H1 (cell line): ENCODE data around the gene CMBL. TPM values are rescaled to one million over a fixed set of nuclear protein-coding genes. Genes with fewer than 3 reads are reported as not detected.

Experiments used
- HDAC6 ChIP-seq: IDR thresholded peaks from one replicate; pipeline ENCODE4 v1.7.1; 2012; ENCODE audit warnings: low read depth, mild to moderate bottlenecking, inconsistent platforms, low read length, moderate library complexity
- RAD21 ChIP-seq, 2 experiments: IDR thresholded peaks in 1 of 2; conservative IDR thresholded peaks in 1 of 2; 2 replicates each; pipeline ENCODE4 v1.6.1; 2011; ENCODE audit warnings: low read depth in 2 of 2, low read length in 2 of 2, improper control_type of control experiment in 1 of 2, inconsistent platforms in 1 of 2, mild to moderate bottlenecking in 1 of 2, moderate library complexity in 1 of 2
- SIN3A ChIP-seq, 2 experiments: IDR thresholded peaks in 1 of 2; conservative IDR thresholded peaks in 1 of 2; 2 replicates each; pipeline ENCODE4 v1.6.1; 2011 to 2012; ENCODE audit warnings: low read length in 2 of 2, improper control_type of control experiment in 1 of 2, low read depth in 1 of 2, mild to moderate bottlenecking in 1 of 2
- TAF7 ChIP-seq: optimal IDR thresholded peaks from 2 replicates; pipeline ENCODE3; 2011; ENCODE audit warnings: low read depth, mild to moderate bottlenecking, inconsistent platforms, low read length, moderate library complexity, borderline replicate concordance
- polyA plus RNA-seq, 7 experiments: library from polyadenylated mRNA; depleted of rRNA in 3 of 7; stranded (reverse) in 5 of 7; unstranded in 2 of 7; fragments of >200 nt in 5 of 7; fragments of 200-250 nt in 2 of 7; gene quantifications; 1 replicate in 5 of 7; 2 replicates in 1 of 7; 4 replicates in 1 of 7; pipeline versions ENCODE4 v1.2.1 to v1.2.3, GENCODE V29; 2011 to 2013; ENCODE audit warnings: missing spikeins in 2 of 7, mixed read lengths in 2 of 7
- total RNA-seq: library from RNA; stranded (reverse); fragmentation: NEBNext Ultra II Directional; extraction: Animal tissue kit (Norgen Biotek cat#: 25700); gene quantifications from 2 replicates; pipeline ENCODE4 v1.2.1, GENCODE V29; 2021

CMBL gene
- total and polyA plus RNA-seq, 2 of the 8 experiments (the other 6 are each of a cell fraction or from before 2014, with no cell fraction given): 27.9 to 32.1 TPM

GRCh38 chr5:10351919-10352318 lies 44.2 kb upstream of the CMBL start (continued):
- TF ChIP-seq SIN3A (conservative IDR thresholded peaks at IDR 0.05 in 1 of 2, IDR thresholded peaks at IDR 0.05 in 1 of 2; ENCODE audit: low read depth in 1 of 2, low read length in 2 of 2) (no peak), RAD21 (IDR thresholded peaks at IDR 0.05 in 1 of 2, conservative IDR thresholded peaks at IDR 0.05 in 1 of 2; ENCODE audit: low read depth in 2 of 2, low read length in 2 of 2) (no peak), TAF7 (no peak), HDAC6 (no peak)
